Dendritic cell treated with granulocyte-macrophage colony-stimulating factor and Interleukin-4, amounts not matched to agents 40 ng/mL and 50 ng/mL, for 4 days (primary cell): ENCODE measurements around the gene MSI2.

ENCODE experiments used
- H3K27ac Mint-ChIP-seq: one replicate; pipeline ENCODE4 v1.8.0; 2022; ENCODE audit warnings: mild to moderate bottlenecking, mixed read lengths
- H3K27me3 Mint-ChIP-seq: one replicate; pipeline ENCODE4 v1.8.0; 2022; ENCODE audit warnings: mild to moderate bottlenecking, mixed read lengths
- H3K36me3 Mint-ChIP-seq: one replicate; pipeline ENCODE4 v1.8.0; 2022; ENCODE audit warnings: low read depth, mixed read lengths
- H3K4me1 Mint-ChIP-seq: one replicate; pipeline ENCODE4 v1.8.0; 2022; ENCODE audit warnings: low read depth, mixed read lengths
- H3K4me3 Mint-ChIP-seq: one replicate; pipeline ENCODE4 v1.8.0; 2022; ENCODE audit warnings: mild to moderate bottlenecking, moderate library complexity, mixed read lengths
- H3K9me3 Mint-ChIP-seq: one replicate; pipeline ENCODE4 v1.8.0; 2022; ENCODE audit warnings: mixed read lengths
- intact Hi-C: fragments of 100-400 bp; cut with micrococcal nuclease; formaldehyde crosslinking; loops from one replicate; pipeline ENCODE4 v1.15.0; 2022

Gene MSI2

DNA sequence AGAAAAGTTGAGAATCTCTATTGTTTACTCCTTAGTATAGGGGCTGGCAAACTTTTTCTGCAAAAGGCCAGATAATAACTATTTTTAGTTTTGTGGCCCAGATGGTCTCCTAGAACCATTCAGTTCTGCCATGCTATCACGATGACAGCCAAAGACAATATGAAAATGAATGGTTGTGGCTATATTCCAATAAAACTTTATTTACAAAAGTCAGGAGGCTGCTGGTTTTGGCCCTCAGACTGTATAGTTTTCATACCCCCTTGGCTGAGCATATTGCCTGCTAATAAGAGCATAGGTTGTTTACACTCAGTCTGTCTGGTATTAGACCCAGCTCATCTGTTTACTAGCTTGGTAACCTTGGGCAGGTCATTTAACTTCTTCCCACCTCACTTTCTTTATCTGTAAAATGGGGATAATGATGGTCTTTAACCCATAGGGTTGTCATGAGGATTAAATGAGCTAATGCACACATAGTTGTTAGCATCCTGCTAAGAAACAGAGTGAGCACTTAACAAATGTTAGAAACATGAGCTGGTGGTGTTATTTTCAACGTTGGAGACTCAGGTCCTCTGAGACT lies 156.3 kb downstream of the MSI2 start:
- no peaks in the 10 kb centered on the region for H3K9me3 Mint-ChIP-seq
- no peak overlapping the region for H3K4me3 Mint-ChIP-seq
- no peaks in the 10 kb centered on the region for H3K36me3 Mint-ChIP-seq
- intact Hi-C loops = no loop called here
- H3K27ac Mint-ChIP-seq = no peak overlapping the region
- H3K4me1 Mint-ChIP-seq = peaks cover 11% of the 10 kb centered on the region
- H3K27me3 Mint-ChIP-seq = no peaks in the 10 kb centered on the region

DNA sequence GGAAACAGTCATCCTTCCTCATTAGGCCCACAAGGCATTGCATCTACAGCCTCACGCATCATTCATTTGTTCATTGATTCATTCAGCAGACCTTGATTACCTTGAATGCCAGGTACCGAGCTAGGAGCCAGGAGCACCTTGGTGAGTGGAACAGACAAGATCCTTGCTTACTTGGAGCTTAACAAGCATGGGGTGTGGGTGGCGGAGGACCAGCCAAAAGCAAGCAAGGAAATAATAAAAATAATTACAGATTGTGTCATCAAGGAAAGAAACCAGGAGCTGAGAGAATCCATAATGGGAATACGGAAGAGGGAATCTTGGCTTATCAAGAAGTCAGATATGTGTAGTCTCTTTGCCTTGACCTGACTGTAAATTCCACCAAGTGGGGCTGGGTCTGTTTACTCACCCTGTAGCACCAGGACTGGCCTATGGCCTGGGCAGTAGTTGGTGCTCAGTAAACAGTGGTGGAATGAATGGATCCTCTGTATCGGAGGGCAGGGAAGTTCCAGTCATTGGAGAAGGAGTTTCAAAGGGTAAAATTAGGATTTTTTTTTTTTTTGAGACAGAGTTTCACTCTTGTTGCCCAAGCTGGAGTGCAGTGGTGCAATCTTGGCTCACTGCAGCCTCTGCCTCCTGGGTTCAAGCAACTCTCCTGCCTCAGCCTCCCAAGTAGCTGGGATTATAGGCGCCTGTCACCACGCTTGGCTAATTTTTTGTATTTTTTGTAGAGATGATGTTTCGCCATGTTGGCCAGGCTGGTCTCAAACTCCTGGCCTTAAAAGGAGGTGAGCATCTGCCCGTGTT lies 157.7 kb downstream of the MSI2 start:
- intact Hi-C loops = no loop called here
- Mint-ChIP-seq H3K27ac (no peak overlapping the region), H3K9me3 (no peaks in the 10 kb centered on the region)

GRCh38 chr17:57415751-57416207 lies 159.5 kb downstream of the MSI2 start:
- no peaks in the 10 kb centered on the region for H3K9me3 Mint-ChIP-seq
- H3K27me3 Mint-ChIP-seq = no peaks in the 10 kb centered on the region
- H3K36me3 Mint-ChIP-seq = no peaks in the 10 kb centered on the region
- H3K4me1 Mint-ChIP-seq = no peaks in the 10 kb centered on the region
- H3K4me3 Mint-ChIP-seq = no peak overlapping the region
- no peak overlapping the region for H3K27ac Mint-ChIP-seq
- intact Hi-C loops = no loop called here

More for the DNA sequence above, 157.7 kb downstream of the MSI2 start:
- H3K27me3 Mint-ChIP-seq = no peaks in the 10 kb centered on the region
- no peaks in the 10 kb centered on the region for H3K36me3 Mint-ChIP-seq
- no peak overlapping the region for H3K4me3 Mint-ChIP-seq
- H3K4me1 Mint-ChIP-seq = no peaks in the 10 kb centered on the region

- intact Hi-C loops = no loop called here
- no peaks in the 10 kb centered on the region for H3K36me3 Mint-ChIP-seq
- H3K4me1 Mint-ChIP-seq = no peaks in the 10 kb centered on the region
- no peaks in the 10 kb centered on the region for H3K27me3 Mint-ChIP-seq
- no peak overlapping the region for H3K27ac Mint-ChIP-seq
- H3K9me3 Mint-ChIP-seq = no peaks in the 10 kb centered on the region
- no peak overlapping the region for H3K4me3 Mint-ChIP-seq
These were observed 160.0 kb downstream of the MSI2 start for GRCh38 chr17:57416369-57416768.

DNA sequence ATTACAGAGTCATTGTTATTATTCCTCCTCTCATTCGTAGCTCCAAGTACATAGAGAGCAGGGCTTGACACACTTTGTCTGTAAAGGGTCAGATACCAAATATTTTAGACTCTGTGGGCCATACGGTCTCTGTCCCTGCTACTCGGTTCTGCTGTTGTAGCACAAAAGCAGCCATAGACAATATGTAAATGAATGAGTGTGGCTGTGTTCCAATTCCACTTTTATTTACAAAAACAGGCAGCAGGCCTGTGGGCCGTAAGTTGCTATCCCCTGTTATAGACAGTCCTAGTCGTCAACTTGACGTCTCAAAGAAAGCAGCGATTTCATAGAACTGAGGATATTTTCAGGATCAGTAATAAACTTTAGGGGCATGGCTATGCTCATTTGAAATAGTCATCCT lies 161.6 kb downstream of the MSI2 start:
- Mint-ChIP-seq H3K4me3 (no peak overlapping the region), H3K27ac (no peak overlapping the region), H3K9me3 (no peaks in the 10 kb centered on the region), H3K4me1 (no peaks in the 10 kb centered on the region), H3K27me3 (no peaks in the 10 kb centered on the region), H3K36me3 (no peaks in the 10 kb centered on the region)
- intact Hi-C loops = no loop called here

DNA sequence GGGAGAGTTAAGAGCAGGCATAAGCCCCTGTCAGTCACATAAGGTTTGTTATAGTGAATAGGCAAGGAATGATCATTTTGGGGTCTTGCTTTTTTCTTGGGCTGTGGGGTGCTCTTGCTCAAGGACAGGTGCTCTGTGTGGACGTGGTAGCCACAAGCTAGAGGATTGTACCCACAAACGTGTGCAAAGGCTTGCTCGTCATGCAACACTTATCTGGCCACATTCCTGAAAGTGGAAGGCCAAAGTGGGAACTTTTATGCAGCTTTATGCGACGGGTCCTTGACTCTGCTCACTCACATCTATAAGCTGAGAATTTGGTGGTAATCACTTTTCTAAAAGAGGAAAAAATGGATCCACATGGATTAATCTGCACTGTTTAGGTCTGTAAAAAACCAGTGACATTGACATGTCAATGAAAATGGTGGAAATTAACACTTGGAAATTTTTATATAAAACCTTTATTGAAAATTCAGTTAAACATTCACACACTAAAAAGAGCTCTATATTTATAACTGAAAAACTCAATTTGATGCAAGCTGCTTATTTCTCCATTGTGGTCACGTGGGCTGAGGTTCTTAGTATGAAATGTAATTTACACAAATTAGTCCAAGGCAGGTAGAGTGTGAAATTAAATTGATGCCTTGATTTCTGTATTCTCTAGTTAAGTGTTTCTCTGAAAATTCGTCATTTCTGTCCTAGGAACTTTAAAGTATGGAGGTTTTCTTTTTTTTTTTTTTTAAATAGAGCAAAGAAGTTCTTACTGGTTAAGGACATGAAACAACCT lies 162.3 kb downstream of the MSI2 start:
- Mint-ChIP-seq H3K27me3 (no peaks in the 10 kb centered on the region), H3K4me3 (no peak overlapping the region), H3K27ac (no peak overlapping the region), H3K9me3 (no peaks in the 10 kb centered on the region), H3K4me1 (peaks cover 5% of the 10 kb centered on the region), H3K36me3 (no peaks in the 10 kb centered on the region)
- intact Hi-C loops = no loop called here

GRCh38 chr17:57419940-57420550 lies 163.7 kb downstream of the MSI2 start:
- peaks cover 13% of the 10 kb centered on the region for H3K4me1 Mint-ChIP-seq
- intact Hi-C loops = no loop called here
- H3K27me3 Mint-ChIP-seq = no peaks in the 10 kb centered on the region
- no peaks in the 10 kb centered on the region for H3K9me3 Mint-ChIP-seq
- no peaks in the 10 kb centered on the region for H3K36me3 Mint-ChIP-seq
- H3K27ac Mint-ChIP-seq = no peak overlapping the region
- H3K4me3 Mint-ChIP-seq = no peak overlapping the region

DNA sequence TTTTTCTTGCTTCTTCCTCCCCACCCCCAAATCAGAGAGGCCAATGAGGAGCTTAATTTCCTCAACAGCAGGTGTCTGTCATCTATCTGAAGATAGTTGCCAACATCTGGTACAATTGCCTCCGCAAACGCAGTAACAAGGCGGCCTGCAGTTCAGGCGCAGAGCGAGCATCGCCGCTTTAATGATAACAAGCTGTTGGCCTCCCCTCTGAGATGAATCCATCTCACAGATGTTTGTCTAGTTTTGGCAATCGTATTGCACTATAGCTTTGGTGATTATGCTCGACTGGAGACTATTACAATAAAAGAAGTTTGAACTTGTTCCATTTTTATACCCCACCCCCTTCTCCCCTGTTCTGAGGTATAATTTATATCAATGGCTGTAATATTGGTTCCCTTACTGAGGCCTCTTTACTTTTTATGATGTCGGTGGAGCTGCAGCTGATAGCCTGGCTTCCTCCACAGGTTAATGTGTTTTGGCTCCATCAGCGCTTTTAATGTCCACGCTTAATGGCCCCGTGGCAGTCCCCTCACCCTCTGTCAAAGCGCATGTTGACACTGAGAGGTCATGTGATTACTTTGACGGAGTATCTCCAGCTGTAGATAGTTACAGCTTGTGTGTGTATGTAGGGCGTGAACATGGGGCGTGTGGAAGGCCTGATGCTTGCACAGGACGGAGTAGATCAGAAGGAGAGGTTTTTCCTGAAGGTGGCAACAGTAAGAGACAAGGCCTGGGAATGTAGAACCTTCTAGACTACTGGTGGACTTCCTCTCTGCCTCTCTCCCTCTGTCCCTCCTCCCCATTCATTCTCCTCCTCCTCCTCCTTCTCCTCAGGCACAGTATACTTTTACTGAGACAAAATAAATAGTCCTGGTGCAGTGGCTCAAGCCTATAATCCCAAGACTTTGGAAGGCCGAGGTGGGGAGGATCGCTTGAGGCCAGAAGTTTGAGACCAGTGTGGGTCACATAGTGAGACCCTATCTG lies 164.7 kb downstream of the MSI2 start:
- H3K9me3 Mint-ChIP-seq = no peaks in the 10 kb centered on the region
- intact Hi-C loops = no loop called here
- no peak overlapping the region for H3K4me3 Mint-ChIP-seq
- no peaks in the 10 kb centered on the region for H3K27me3 Mint-ChIP-seq
- H3K36me3 Mint-ChIP-seq = no peaks in the 10 kb centered on the region
- H3K27ac Mint-ChIP-seq = no peak overlapping the region
- peaks cover 13% of the 10 kb centered on the region for H3K4me1 Mint-ChIP-seq

DNA sequence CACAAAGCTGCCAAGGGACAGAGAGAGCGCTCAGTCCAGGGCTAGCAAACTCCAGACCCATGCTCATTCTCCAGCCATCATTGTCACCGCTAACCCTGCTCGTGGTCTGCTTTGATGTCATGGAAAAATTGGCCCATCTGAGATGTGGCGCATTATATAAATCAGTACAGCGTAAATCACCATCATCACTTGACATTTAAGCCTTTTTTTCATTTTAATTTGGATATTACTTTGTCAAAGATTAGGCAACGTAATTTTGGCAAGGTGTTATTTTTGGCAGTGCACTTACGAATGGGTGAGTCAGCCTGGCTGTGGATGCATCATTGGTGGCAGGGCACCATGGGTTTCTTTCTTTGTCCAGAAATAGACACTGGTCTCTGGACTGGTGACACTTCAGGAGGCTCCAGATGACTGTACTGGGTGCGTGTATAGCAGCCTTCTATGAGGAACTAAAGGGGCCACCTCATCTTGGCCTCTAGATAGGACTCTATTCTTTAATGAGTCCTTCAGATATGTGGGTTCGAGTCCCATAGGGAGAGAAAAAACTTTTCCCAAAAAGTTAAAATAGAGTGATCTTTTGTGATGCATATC lies 166.3 kb downstream of the MSI2 start:
- no peak overlapping the region for H3K4me3 Mint-ChIP-seq
- H3K36me3 Mint-ChIP-seq = no peaks in the 10 kb centered on the region
- intact Hi-C loops = no loop called here
- H3K4me1 Mint-ChIP-seq = peaks cover 13% of the 10 kb centered on the region
- H3K9me3 Mint-ChIP-seq = no peaks in the 10 kb centered on the region
- H3K27ac Mint-ChIP-seq = no peak overlapping the region
- no peaks in the 10 kb centered on the region for H3K27me3 Mint-ChIP-seq

- H3K4me1 Mint-ChIP-seq = peaks cover 13% of the 10 kb centered on the region
- H3K27me3 Mint-ChIP-seq = no peaks in the 10 kb centered on the region
- no peak overlapping the region for H3K4me3 Mint-ChIP-seq
- H3K36me3 Mint-ChIP-seq = no peaks in the 10 kb centered on the region
- H3K9me3 Mint-ChIP-seq = no peaks in the 10 kb centered on the region
- no peak overlapping the region for H3K27ac Mint-ChIP-seq
- intact Hi-C loops = no loop called here
These were observed 167.2 kb downstream of the MSI2 start for GRCh38 chr17:57423541-57423940.

DNA sequence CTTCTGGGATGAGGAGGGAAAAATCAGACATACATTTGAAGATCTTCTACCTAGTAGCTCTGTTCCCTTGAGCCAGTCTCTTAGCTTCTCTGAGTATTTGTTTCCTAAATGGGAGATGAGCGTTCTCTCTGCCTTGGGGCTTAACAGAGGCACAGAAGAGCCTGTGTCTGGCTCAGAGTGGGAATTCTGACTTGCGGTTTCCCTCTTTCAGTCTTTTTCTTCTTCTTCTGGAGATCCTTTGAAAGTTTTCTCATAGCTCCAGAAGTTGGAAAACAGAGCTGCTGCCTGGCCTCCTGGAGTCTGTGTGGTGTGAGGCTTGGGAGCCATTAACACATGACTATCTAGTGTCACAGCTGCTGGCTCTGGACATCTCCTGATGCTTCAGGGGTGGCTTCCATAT lies 167.9 kb downstream of the MSI2 start:
- Mint-ChIP-seq H3K27ac (no peak overlapping the region), H3K36me3 (no peaks in the 10 kb centered on the region), H3K4me3 (no peak overlapping the region), H3K9me3 (no peaks in the 10 kb centered on the region), H3K4me1 (peaks cover 13% of the 10 kb centered on the region), H3K27me3 (no peaks in the 10 kb centered on the region)
- intact Hi-C loops = no loop called here

DNA sequence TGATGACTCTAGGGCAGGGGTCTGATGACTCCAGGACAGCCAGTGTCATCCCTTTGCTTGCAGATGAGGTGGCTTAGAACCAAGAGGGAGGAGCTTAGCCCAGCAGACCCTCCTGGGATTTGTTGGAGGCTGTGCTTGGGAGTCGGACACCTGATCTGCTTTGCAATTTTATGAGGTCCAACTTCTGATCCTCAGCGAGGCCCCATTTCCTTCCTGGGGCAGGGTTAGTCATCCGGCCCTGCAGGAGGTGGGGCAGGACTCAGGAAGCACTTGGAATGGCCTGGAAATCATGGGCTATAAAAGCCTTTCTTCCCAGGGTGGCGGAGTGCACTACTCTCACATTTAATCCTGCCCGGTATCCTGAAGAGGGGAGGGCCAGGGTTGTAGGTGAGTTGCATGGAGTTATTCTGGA lies 168.5 kb downstream of the MSI2 start:
- intact Hi-C loops = no loop called here
- H3K9me3 Mint-ChIP-seq = no peaks in the 10 kb centered on the region
- no peaks in the 10 kb centered on the region for H3K27me3 Mint-ChIP-seq
- H3K27ac Mint-ChIP-seq = no peak overlapping the region
- H3K36me3 Mint-ChIP-seq = no peaks in the 10 kb centered on the region
- no peak overlapping the region for H3K4me3 Mint-ChIP-seq
- H3K4me1 Mint-ChIP-seq = peaks cover 13% of the 10 kb centered on the region

DNA sequence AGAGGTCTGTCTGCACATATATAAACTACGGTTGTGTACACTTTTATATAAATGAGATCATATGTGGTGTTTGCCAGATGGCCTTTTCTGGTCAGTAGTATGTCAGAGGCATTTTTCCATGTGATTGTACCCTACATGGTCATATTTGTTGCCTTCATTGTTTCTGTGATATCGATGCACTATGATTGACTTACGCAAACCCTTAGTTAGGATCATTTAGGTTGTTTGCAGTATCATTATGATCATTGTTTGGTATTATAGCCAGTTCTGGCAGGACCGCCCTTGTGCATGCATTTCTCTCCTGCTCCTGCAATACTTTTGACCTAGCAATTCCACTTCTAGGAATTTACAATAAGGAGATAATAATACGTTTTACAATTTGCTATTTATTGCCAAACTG lies 169.1 kb downstream of the MSI2 start:
- no peak overlapping the region for H3K27ac Mint-ChIP-seq
- intact Hi-C loops = no loop called here
- H3K9me3 Mint-ChIP-seq = no peaks in the 10 kb centered on the region
- H3K36me3 Mint-ChIP-seq = no peaks in the 10 kb centered on the region
- H3K27me3 Mint-ChIP-seq = no peaks in the 10 kb centered on the region
- H3K4me3 Mint-ChIP-seq = no peak overlapping the region
- peaks cover 13% of the 10 kb centered on the region for H3K4me1 Mint-ChIP-seq
